Progenitor cell of endocrine pancreas (in vitro differentiated cells): Measurements from ENCODE around the gene PGRMC1. TPM values are rescaled to one million over a fixed set of nuclear protein-coding genes. Genes with fewer than 3 reads are reported as not detected.
"Not testable (repeated sequence)": the region's sequence is repeated elsewhere in the genome, so short reads cannot be mapped to it uniquely, and the experiment has no call there.

ENCODE experiments used
- DNase-seq: peaks from one replicate; pipeline ENCODE4 v3.0.0; 2021; ENCODE audit warnings: low spot score; ENCODE audit not compliant: unreplicated experiment
- H3K27ac Mint-ChIP-seq: 2 replicates; pipeline ENCODE4 v1.8.0; 2021; ENCODE audit warnings: mild to moderate bottlenecking, moderate library complexity, mixed read lengths
- H3K27me3 Mint-ChIP-seq: 2 replicates; pipeline ENCODE4 v1.8.0; 2021; ENCODE audit warnings: mixed read lengths
- H3K36me3 Mint-ChIP-seq: 2 replicates; pipeline ENCODE4 v1.8.0; 2022; ENCODE audit warnings: mixed read lengths; ENCODE audit not compliant: insufficient read depth
- H3K4me1 Mint-ChIP-seq: 2 replicates; pipeline ENCODE4 v1.8.0; 2021; ENCODE audit warnings: low read depth, mixed read lengths
- H3K4me3 Mint-ChIP-seq: 2 replicates; pipeline ENCODE4 v1.8.0; 2021; ENCODE audit warnings: low read depth, mild to moderate bottlenecking, moderate library complexity, mixed read lengths
- H3K9me3 Mint-ChIP-seq: 2 replicates; pipeline ENCODE4 v1.8.0; 2021; ENCODE audit warnings: low read depth, mixed read lengths
- total RNA-seq: library from RNA; stranded (reverse); gene quantifications from 2 replicates; pipeline ENCODE4 v1.2.1, GENCODE V29; 2021
- TF ChIP-seq, protein P1 (sequence below): fragments of 200-600 bp; sonication (generic); IDR thresholded peaks from one replicate; pipeline ENCODE4 v1.5.0; 2021; ENCODE audit warnings: antibody characterized with exemption, mild to moderate bottlenecking; ENCODE audit not compliant: unreplicated experiment

The PGRMC1 gene
- total RNA-seq, 1 donor from 2014 or later = 144 TPM

DNA sequence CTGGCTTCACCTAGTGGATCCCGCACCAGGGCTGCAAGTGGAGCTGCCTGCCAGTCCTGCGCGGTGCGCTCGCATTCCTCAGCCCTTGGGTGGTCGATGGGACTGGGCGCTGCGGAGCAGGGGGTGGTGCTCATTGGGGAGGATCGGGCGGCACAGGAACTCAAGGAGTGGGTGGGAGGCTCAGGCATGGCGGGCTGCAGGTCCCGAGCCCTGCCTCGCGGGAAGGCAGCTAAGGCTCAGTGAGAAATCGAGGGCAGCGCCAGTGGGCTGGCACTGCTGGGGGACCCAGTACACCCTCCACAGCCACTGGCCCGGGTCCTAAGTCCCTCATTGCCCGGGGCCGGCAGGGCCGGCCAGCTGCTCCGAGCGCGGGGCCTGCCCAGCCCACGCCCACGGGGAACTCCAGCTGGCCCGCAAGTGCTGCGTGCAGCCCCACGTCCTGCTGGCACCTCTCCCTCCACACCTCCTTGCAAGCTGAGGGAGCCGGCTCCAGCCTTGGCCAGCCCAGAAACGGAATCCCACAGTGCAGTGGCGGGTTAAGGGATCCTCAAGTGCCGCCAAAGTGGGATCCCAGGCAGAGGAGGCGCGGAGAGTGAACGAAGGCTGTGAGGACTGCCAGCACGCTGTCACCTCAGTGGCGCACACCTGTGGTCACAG lies 27.6 kb upstream of the PGRMC1 start:
- no peak for DNase-seq
- TF ChIP-seq, protein P1, sequence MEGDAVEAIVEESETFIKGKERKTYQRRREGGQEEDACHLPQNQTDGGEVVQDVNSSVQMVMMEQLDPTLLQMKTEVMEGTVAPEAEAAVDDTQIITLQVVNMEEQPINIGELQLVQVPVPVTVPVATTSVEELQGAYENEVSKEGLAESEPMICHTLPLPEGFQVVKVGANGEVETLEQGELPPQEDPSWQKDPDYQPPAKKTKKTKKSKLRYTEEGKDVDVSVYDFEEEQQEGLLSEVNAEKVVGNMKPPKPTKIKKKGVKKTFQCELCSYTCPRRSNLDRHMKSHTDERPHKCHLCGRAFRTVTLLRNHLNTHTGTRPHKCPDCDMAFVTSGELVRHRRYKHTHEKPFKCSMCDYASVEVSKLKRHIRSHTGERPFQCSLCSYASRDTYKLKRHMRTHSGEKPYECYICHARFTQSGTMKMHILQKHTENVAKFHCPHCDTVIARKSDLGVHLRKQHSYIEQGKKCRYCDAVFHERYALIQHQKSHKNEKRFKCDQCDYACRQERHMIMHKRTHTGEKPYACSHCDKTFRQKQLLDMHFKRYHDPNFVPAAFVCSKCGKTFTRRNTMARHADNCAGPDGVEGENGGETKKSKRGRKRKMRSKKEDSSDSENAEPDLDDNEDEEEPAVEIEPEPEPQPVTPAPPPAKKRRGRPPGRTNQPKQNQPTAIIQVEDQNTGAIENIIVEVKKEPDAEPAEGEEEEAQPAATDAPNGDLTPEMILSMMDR = no peak

DNA sequence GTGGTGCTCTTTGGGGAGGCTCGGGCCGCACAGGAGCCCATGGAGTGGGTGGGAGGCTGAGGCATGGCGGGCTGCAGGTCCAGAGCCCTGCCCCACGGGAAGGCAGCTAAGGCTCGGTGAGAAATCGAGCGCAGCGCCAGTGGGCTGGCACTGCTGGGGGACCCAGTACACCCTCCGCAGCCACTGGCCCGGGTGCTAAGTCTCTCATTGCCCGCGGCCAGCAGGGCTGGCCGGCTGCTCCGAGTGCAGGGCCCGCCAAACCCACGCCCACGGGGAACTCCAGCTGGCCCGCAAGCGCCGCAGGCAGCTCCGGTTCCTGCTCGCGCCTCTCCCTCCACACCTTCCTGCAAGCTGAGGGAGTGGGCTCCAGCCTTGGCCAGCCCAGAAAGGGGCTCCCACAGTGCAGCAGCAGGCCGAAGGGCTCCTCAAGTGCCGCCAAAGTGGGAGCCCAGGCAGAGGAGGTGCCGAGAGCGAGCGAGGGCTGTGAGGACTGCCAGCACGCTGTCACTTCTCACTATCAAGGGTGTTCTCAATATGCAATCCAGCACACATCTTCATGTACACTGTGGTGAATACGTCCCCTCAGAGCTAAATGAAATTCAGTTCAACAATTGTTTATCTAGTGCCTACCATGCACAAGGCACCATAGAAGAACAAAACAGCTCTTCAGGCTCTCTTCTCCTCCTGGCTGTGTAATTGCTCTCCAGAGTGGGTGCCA lies 25.0 kb upstream of the PGRMC1 start:
- H3K4me3 Mint-ChIP-seq, H3K27me3 Mint-ChIP-seq, DNase-seq: not testable (repeated sequence)

More for the DNA sequence above, 27.6 kb upstream of the PGRMC1 start:
- Mint-ChIP-seq H3K36me3 (no peaks in the 10 kb centered on the region), H3K9me3 (peaks cover 25% of the 10 kb centered on the region), H3K4me1 (no peaks in the 10 kb centered on the region), H3K27me3 (no peaks in the 10 kb centered on the region), H3K27ac (no peak overlapping the region), H3K4me3 (no peak overlapping the region)

DNA sequence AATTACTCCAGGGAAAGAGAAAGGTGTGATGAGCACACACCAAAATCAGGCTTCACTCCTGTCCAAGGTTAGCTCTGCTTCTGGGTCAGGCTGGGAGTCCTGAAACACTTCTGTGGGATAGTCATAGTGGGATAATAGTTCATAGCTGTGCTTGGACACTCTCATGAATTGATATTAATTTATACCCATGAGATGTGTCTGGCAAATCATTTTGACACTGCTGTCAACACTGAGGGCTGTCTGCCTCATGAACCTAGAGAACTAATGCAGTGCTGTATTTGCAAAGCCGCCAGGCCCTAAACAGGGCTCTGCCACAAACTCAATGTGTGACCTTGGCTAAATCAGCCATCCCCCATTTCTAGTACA lies 24.5 kb upstream of the PGRMC1 start:
- H3K27ac Mint-ChIP-seq = no peak overlapping the region
- no peaks in the 10 kb centered on the region for H3K36me3 Mint-ChIP-seq
- no peak overlapping the region for H3K4me3 Mint-ChIP-seq
- peaks cover 22% of the 10 kb centered on the region for H3K9me3 Mint-ChIP-seq
- DNase-seq = no peak
- no peaks in the 10 kb centered on the region for H3K4me1 Mint-ChIP-seq
- no peaks in the 10 kb centered on the region for H3K27me3 Mint-ChIP-seq
- TF ChIP-seq, protein P1 = no peak

More for the DNA sequence above, 25.0 kb upstream of the PGRMC1 start:
- H3K9me3 Mint-ChIP-seq = peaks cover 22% of the 10 kb centered on the region
- H3K27ac Mint-ChIP-seq, H3K4me1 Mint-ChIP-seq, H3K36me3 Mint-ChIP-seq: not testable (repeated sequence)

DNA sequence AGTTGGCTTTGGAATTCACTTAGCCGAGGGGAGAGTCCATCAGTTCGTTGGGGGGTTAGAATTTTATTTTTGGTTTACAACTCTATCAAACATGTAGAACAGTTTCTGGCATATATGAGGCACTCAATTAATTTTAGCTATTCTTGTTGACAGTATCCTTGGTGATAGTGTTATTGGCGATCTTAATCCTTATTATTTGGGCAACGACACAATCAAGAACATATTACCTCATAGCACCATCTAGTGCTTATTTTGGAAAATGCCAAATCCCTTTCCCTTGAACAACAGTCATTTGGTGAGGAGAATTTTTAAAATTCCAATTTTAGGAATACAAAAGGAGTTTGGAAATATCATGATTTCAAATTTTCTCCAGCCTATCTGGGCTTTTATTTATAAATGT lies 17.9 kb upstream of the PGRMC1 start:
- TF ChIP-seq, protein P1 = peak; percentile 38
- peaks cover 2% of the 10 kb centered on the region for H3K4me1 Mint-ChIP-seq
- H3K36me3 Mint-ChIP-seq = no peaks in the 10 kb centered on the region
- H3K4me3 Mint-ChIP-seq = no peak overlapping the region
- no peak for DNase-seq
- H3K27ac Mint-ChIP-seq = no peak overlapping the region
- no peaks in the 10 kb centered on the region for H3K27me3 Mint-ChIP-seq
- H3K9me3 Mint-ChIP-seq = peaks cover 18% of the 10 kb centered on the region

DNA sequence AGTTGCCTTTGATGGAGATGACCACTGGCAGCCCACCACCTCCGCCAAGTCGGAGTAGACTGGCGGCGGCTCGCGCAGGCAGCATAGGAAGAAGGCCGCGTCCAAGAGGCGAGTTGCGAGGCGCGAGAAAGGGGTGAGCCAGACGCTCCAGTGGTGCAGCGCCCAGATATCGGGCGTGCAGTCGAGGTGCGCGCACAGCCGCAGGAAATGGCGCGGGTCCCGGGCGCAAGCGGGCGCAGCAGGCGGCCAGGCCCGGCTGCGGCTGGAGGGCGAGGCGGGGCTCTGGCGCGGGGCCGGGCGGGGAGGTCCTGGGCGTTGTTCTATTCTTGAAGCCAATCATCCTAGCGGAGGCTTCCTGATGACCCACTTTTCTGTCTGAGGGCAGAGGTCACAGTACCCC lies 13.2 kb upstream of the PGRMC1 start:
- Mint-ChIP-seq H3K4me1 (peaks cover 2% of the 10 kb centered on the region), H3K4me3 (no peak overlapping the region), H3K27ac (no peak overlapping the region), H3K27me3 (no peaks in the 10 kb centered on the region), H3K36me3 (no peaks in the 10 kb centered on the region), H3K9me3 (peaks cover 16% of the 10 kb centered on the region)
- no peak for DNase-seq
- TF ChIP-seq, protein P1 = no peak

DNA sequence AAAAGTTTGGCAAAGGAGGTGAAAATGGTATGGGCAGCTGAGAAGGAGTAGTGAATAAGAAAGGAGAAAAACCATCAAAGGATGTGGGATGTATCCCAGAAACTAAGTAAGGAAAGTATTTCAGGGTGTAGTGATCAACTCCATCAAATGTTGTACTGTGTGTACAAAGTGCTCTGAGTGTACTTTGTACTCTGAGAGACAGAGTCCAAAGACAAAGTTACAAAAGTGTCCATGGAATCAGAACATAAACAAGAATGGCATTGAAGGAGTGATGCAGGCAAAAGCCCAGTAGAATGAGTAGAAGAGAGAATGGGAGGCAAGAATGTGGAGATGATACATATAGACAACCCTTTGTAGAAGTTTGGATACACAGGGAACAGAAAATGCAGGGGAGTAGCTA lies 12.3 kb upstream of the PGRMC1 start:
- DNase-seq = no peak
- no peaks in the 10 kb centered on the region for H3K27me3 Mint-ChIP-seq
- H3K27ac Mint-ChIP-seq = no peak overlapping the region
- TF ChIP-seq, protein P1 = no peak
- H3K4me1 Mint-ChIP-seq = peaks cover 2% of the 10 kb centered on the region
- peaks cover 16% of the 10 kb centered on the region for H3K9me3 Mint-ChIP-seq
- no peaks in the 10 kb centered on the region for H3K36me3 Mint-ChIP-seq
- H3K4me3 Mint-ChIP-seq = no peak overlapping the region
